Hematopoietic multipotent progenitor cell treated with erythropoietin and hydrocortisone succinate and interleukin-3 and kit ligand, for 6 days (in vitro differentiated cells): ENCODE results near the gene B3GNT7.
"Not testable (repeated sequence)": the region's sequence is repeated elsewhere in the genome, so short reads cannot be mapped to it uniquely, and the experiment has no call there.

Experiments used
- DNase-seq: peaks from one replicate; pipeline ENCODE4 v3.0.0-alpha.2; 2015

B3GNT7 gene

DNA sequence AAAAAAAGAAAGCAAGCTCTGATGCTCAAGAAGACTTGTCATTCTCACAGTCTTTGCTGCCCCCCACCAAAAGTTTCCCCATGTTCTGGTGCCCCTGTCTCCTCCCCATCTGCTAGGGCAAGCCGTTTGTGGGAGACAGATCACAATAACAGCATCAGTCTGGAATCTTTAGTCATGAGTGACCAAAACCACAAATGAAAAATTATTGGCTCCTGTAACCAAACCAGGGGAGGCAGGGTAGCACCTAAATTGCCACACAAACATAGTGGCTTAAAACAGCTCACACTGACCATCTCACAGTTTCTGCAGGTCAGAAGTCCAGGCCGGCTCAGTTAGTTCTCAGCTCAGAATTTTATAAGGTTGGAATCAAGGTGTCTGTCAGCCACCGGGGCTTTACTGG lies 9.1 kb upstream of the B3GNT7 start:
- DNase-seq, result no peak

DNA sequence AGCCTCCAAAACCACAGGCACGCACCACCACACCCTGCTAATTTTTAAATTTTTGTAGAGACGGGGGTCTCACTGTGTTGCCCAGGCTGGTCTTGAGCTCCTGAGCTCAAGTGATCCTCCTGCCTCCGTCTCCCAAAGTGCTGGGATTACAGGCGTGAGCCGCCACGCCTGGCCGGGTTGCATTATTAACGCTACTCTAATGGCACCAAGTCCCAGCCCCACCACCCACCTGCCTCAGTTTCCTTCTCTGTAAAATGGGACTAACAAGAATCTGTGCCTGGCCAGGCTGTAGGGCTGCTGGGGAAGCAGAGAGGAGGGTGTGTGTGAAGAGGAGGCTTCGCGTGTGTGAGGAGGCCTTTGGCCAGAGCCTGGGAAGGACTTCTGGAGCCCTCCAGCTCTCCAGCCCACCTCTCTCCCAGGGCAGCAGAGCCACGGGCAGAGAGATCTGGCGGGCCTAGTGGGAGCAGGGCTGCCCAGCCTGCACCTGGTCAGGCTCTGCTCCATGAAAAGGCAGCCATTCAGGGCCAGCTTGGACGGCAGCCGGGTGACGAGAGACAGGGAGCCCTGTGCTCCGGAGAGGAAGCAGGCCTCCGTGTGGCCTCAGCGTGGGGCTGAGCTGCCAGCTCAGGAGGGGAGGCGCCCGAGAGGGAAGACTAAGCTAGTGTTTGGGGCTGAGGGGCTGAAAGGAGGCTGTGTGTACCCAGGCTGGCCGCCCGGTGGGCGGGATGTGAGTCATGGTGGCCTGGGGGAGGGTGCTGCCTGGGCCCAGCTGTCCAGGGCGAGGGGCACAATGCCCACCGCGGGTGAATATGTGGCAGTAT lies 7.4 kb upstream of the B3GNT7 start:
- peak; percentile 59 for DNase-seq

DNA sequence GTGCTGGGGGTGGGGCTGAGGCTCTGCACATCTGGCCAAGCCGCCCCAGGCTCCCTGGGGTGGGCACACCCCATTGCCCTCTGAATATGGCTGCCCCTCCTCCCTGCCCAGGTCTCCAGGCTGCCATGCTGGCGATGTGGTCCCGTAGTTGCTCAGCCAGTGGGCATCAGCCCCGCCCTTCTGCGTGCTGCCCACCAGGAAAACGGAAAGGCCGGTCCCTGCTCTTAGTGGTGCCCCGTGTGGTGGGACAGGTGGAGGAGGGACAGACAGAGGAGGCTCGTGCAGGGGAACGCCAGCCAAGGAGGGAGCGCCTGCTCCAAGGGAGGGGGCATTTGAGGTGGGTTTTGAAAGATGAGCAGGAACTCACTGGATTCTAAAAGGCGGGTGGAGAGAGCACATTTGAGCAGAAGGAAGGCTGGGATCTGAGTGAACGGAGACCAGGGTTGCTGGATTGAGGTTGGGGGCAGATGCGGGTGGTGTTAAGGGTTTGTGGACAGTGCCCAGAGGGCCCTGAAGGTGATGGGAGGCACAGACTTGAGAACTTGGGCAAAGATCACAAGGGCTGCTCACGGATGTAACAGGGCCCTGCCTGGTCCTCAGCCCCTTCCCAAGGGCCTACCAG lies 6.7 kb upstream of the B3GNT7 start:
- no peak for DNase-seq

DNA sequence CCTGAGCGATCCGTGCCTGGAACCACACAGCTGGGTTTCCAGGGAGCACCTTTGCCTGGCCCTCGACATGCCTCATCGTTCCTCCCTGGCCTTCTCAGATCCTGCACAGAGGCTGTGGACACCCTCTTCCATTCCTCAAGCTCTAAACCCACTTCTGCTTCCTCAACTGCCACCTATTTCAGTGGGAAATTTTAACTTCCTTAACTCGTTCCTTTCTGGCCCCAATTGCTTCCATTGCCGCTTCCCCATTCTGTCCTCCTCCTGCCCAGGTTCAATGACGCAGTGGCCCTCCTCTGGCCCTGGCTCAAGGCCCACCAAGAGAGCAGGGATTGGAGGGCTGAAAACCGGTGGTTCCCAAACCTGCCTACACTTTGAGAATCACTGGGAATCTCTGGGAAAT lies 4.8 kb upstream of the B3GNT7 start:
- no peak for DNase-seq

DNA sequence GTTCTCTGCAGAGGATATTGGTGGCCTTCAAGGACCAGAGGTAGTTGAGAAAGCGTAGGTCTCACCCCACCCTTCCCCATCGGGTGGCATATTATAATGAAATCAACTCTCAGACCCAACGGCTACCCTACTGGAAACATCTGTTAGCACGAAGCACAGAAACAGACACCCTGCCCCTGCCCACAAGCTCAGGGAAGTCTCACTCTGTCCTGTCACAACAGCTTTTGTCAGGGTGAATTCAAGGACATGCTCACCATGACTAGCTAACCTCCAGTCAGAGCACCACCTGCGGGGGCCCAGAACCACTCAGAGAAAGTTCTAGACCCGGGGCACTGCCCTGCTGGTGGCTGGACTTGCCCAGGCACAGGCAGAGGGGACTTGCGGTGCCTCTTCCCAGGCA lies 3.5 kb upstream of the B3GNT7 start:
- DNase-seq, result peak; percentile 55

DNA sequence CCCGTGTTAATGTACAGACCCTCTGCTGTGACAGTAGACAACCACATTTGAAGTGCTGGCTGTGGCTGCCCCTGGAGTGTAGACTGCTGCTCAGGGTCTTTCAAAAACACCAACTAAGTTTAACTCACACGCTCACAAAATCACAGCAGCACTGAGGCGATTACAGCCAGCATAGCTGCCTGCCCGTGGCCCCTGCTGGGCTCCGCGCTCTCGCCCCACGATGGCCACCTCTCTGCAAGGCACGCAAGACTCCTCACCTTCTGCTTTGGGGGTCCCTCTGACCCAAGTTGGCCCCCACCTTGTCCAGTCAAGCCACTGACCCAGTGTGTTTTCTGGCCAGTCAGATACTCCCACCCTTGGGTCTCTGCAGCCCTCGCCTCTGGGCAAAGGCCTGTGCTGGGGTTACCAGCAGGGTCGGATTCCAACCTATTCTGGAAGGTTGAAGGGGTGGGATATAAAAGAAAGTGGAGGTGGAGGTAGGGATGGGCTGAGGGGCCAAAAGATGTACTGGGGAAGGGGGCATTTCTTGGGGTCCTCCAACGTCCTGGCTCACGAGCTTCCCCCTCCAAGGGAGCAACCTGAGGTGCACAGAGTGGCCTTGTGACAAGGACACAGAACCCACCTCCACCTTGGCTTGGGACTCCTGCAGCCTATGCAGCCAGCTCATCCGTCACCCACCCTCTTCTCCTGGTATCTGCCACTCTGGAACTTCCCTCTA lies 2.9 kb upstream of the B3GNT7 start:
- DNase-seq, result no peak

DNA sequence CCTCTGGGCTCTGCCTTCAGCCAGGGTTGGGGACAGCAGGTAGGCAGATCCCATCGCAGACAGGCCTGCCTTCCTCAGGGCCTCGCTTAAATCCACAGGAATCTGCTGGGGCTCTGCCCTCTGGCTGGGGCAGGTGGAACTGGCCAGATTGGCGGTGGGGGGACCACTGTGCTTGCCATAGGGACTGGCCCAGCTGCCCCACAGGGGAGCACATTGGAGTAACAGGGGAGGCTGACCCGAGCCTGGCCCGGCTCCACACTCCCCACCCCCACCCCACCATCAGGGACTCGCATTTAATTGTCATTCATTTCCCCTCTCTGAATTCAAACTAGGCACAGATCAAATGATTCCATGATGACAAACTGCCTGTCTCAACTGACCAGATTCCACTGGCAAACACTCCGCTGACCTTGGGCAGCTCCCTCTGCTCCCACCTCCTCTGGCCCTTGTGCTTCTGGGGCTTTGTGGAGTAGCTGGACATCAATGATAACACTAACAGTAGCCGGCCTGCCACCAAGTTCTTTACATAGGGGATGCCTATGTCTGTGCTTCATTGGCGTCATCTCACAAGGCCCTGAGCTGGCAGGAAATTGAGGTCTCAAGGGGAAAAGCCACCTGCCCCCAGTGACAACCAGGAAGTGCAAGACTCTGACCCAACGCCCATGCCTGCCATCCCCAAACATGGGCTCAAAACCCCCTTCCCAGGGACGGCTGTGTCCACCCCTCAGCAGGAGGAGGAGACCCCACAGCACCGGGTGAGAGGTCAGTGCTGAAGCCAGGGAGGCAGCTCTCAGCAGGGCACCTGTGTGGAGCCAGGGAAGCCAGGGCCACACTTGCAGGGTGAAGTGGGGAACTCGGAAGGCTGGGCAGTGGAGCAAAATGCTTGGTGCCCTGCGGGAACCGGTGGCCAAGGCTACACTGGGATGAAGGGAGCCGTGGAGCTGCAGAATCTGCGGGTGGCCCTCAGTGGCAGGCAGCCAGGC lies 2.1 kb upstream of the B3GNT7 start:
- no peak for DNase-seq

DNA sequence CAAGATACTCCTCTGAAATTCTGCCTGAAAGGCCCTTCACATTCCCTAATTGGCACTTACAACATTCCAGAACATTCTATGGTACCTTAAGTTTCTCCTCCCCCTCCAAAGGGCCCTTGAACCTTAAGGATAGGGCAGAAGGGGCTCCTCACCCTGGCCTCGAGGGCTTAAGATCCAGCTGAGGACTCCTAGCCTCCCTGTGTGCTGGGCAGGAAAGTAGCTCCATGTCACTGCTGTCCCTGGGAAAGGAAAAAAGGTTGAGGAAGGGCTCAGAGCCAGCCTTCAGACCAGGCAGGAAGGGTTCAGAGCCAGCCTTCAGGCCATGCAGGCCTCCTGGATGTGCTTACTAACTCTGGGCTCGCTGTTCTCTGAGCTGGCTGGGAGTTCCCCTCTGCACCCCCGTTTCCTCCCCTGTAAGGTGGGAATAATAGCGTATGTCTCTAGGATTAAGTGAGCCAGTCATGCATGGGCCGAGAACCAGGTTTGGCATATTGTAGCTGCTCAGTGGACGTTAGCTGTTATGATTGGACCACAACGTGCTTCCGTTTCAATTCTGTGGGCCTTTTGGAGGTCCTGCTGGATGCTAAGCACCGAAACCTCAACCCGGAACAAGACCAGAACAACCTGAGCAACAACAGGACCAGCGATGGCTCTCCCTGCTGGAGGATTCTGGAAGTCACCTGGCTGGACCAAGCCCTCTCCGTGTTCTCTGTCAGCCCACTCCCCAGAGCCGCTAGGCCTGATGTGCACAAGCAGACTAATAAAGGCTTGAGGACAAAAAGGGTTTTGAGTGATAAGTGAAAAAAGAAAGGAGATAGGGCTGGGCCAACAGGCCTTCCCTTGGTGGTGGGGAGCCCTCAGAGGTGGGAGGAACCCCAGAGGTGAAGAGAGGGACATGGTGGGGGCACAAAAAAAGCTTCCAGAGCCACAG lies 1.0 kb upstream of the B3GNT7 start:
- no peak for DNase-seq

DNA sequence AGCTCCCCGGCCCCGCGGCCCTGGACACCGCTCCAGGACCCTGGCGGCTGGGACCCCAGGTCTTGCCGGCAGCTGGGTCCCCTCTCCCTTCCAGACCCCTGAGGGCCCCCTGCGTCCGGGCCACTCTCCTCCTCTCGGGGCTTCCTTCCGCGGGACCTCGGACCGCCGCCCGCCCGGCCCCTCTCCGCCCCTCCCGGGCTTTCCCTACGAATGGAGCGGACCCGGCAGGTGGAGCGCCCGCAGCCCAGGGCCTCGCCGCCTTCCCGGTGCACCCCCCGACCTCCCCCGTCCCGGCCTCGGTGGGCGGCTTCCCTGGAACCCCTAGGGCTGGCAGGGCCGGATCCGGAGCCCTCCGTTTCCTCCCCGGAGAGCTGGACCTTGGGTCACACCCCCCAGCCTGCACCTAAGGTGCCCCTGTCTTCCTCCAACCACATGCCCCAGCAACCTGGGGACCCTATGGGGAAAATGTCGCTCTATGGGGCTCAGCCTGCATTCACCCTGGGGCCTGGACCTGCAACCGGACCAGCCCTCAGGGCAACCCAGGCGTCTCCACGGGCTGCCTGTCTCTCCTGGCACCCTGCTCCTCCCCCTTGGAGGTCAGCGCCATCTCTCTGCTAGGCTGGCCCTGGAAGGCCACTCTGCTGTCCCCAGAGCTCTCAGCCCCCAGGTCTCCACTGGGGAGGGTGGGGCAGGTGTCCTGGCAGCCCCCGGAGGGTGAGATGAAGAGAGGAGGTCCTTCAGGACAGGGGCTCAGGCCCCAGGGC lies 730 bp downstream of the B3GNT7 start:
- DNase-seq, result no peak

DNA sequence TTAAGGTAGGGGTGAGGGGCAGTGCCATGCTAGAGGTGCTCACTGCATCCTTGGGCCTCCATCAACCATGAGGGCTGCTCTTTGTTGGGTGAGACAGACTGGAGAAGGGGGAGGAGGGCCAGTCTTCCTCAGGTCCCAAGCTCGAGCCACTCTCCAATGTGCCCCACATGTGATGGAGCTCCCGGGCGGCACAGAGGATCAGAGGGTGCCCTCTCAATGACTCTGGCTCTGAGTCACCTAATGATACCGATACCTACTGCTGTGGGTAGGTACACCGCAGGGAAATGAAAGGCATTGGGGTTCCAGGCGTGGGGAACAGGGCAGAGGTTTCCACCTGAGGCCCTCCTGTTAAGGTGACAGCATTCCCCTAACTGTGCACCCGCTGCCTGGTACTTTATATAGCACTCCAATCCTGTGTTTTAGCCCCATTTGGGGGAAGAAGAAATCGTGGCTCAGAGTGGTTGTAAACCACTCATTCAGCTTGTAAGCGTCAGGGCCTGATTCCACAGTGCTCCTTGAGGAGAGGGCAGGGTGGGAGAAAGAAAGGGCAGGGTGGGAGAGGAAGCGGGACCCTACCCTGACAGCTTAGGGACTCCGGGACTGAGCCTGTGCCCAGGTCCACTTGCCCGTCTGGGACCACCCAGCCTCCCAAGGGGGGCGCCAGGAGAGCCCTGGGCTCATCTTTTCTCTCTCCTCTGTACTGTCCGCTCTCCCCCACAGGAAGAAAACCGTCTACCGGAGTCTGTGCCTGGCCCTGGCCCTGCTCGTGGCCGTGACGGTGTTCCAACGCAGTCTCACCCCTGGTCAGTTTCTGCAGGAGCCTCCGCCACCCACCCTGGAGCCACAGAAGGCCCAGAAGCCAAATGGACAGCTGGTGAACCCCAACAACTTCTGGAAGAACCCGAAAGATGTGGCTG lies 1.8 kb downstream of the B3GNT7 start:
- no peak for DNase-seq

DNA sequence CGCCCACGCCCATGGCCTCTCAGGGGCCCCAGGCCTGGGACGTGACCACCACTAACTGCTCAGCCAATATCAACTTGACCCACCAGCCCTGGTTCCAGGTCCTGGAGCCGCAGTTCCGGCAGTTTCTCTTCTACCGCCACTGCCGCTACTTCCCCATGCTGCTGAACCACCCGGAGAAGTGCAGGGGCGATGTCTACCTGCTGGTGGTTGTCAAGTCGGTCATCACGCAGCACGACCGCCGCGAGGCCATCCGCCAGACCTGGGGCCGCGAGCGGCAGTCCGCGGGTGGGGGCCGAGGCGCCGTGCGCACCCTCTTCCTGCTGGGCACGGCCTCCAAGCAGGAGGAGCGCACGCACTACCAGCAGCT lies 2.4 kb downstream of the B3GNT7 start:
- DNase-seq, result no peak

DNA sequence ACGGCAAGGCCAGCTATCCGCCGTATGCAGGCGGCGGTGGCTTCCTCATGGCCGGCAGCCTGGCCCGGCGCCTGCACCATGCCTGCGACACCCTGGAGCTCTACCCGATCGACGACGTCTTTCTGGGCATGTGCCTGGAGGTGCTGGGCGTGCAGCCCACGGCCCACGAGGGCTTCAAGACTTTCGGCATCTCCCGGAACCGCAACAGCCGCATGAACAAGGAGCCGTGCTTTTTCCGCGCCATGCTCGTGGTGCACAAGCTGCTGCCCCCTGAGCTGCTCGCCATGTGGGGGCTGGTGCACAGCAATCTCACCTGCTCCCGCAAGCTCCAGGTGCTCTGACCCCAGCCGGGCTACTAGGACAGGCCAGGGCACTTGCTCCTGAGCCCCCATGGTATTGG lies 3.1 kb downstream of the B3GNT7 start:
- DNase-seq, result no peak

DNA sequence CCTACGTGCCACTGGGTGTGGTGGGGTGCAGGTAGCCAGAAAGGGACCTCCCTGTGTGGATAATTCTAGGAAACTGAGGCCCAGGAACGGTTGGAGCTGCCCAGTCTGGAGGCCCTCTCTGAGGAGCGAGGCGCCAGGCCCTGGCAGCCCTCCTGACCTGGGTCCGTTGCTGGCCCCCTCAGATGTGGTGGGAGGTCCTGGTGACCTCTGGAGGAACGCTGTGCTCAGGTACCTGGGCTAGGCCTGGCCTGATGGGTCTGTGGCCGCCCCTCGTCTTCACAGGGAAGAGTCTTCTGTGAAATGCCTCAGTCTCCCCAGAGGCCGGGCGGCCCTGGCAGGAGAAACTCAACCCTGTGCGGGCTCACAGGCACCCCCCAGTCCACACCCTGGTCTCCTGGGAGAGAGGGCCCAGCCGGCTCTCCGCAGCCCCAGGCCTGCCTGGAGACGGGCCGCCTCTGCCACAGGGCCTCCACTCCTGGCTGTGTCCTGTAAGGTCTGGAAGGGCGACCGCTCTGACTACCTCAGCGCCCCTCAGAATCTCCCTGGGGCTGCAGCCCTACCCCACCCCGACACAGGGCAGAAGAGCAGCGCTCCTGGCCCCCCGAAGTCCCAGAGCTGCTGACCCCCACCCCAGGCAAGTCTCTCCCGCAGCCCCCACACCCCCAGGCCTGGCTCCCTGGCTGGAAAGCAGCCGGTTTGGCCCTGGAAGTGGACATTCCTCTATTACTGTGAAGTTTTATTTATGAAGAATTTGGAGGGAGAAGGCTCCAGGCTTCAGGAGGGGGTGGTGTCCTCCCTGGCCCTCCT lies 3.7 kb downstream of the B3GNT7 start:
- no peak for DNase-seq

DNA sequence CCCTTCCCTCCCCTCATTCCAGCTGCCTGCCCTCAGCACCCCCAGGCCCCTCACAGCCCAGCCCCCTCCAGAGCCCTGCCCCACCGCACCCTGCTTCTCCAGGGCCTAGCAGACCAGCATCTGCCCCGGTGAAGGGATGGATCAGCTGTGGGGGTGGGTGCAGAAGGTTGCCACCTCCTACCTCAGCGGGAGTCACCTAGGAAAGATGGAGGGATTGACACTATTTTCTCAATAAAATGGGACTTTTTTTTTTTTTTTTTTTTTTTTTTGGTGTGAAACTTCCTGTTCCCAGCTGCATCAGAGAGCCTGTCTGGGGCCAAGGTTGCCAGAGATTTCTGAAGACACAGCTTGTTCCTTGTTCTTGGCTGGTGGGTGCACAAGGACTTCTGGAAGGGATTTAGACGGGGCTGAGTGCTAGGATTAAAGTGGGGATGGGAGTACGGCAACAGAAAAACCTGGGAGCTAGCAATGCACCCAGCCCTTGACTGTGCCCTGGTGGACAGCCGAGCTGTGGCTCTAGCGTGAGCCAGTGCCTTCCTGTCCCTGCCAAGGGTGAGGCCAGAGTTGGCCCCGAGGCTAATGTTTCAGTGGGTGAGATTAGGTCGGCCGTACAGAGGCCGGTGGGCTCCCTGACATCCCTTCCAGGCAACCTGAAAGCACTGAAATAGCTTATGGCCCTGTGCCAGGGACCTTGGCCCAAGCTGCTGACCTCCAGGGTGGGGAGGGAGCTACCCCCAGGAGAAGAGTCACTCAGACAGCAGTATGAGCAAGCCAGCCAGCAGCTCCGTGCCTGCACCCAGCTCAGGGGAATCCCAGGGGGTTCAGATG lies 4.6 kb downstream of the B3GNT7 start:
- DNase-seq, result peak; percentile 55

DNA sequence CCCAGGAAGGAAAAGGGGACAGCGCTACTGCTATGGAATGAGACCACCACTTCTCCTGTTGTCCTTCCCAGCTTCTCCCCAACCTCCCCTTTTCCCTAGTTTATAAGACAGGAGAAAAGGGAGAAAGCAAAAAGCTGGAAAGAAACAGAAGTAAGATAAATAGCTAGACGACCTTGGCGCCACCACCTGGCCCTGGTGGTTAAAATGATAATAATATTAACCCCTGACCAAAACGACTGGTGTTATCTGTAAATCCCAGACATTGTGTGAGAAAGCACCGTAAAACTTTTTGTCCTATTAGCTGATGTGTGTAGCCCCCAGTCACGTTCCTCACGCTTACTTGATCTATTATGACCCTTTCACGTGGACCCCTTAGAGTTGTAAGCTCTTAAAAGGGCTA lies 5.2 kb downstream of the B3GNT7 start:
- DNase-seq, result peak; percentile 80

DNA sequence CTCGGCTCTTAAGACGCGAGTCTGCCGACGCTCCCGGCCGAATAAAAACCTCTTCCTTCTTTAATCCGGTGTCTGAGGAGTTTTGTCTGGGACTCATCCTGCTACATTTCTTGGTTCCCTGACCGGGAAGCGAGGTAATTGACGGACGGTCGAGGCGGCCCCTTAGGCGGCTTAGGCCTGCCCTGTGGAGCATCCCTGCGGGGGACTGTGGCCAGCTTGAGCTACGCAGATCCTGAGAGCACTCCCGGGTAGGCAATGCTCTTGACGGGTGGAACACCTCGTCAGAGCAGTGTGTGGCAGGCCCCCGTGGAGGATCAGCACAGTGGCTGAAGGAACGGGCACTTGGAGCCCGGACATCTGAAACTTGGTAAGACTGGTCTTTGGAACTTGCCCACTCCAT lies 5.6 kb downstream of the B3GNT7 start:
- DNase-seq, result not testable (repeated sequence)

DNA sequence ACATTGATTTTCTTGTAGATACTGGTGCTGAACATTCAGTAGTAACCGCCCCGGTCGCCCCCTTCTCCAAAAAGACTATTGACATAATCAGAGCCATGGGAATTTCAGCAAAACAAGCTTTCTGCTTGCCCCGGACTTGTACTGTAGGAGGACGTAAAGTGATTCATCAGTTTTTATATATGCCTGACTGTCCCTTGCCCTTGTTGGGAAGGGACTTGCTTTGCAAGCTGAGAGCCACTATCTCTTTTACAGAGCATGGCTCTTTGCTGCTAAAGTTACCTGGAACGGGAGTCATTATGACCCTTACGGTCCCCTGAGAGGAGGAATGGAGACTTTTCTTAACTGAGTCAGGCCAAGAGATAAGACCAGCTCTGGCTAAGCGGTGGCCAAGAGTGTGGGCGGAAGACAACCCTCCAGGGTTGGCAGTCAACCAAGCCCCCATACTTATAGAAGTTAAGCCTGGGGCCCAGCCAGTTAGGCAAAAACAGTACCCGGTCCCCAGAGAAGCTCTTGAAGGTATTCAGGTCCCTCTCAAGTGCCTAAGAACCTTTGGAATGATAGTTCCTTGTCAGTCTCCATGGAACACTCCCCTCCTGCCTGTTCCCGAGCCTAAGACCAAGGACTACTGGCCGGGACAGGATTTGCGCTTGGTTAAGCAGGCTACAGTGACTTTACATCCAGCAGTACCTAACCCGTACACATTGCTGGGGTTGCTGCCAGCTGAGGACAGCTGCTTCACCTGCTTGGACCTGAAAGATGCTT lies 8.1 kb downstream of the B3GNT7 start:
- not testable (repeated sequence) for DNase-seq
